Endothelial cell (in vitro differentiated cells): ENCODE data around the gene TIRAP. TPM values are rescaled to one million over a fixed set of nuclear protein-coding genes. Genes with fewer than 3 reads are reported as not detected.
"Not testable (repeated sequence)": the region's sequence is repeated elsewhere in the genome, so short reads cannot be mapped to it uniquely, and the experiment has no call there.

Source experiments
- DNase-seq: peaks from one replicate; pipeline ENCODE4 v3.0.0; 2021; ENCODE audit warnings: low spot score
- H3K27ac Mint-ChIP-seq: one replicate; pipeline ENCODE4 v1.8.0; 2021; ENCODE audit warnings: mixed read lengths, inconsistent platforms; ENCODE audit not compliant: unreplicated experiment
- H3K27me3 Mint-ChIP-seq: one replicate; pipeline ENCODE4 v1.8.0; 2021; ENCODE audit warnings: mild to moderate bottlenecking, moderate library complexity, mixed read lengths, inconsistent platforms; ENCODE audit not compliant: unreplicated experiment
- H3K36me3 Mint-ChIP-seq: one replicate; pipeline ENCODE4 v1.8.0; 2021; ENCODE audit warnings: mild to moderate bottlenecking, low read depth, mixed read lengths, inconsistent platforms; ENCODE audit not compliant: unreplicated experiment
- H3K4me1 Mint-ChIP-seq: one replicate; pipeline ENCODE4 v1.8.0; 2021; ENCODE audit warnings: mild to moderate bottlenecking, mixed read lengths, inconsistent platforms; ENCODE audit not compliant: unreplicated experiment
- H3K4me3 Mint-ChIP-seq: one replicate; pipeline ENCODE4 v1.8.0; 2021; ENCODE audit warnings: mild to moderate bottlenecking, mixed read lengths, inconsistent platforms; ENCODE audit not compliant: unreplicated experiment
- H3K9me3 Mint-ChIP-seq: one replicate; pipeline ENCODE4 v1.8.0; 2021; ENCODE audit warnings: mixed read lengths, inconsistent platforms; ENCODE audit not compliant: unreplicated experiment
- CTCF ChIP-seq: fragments of 200-600 bp; sonication (generic); IDR thresholded peaks from one replicate; pipeline ENCODE4 v1.5.0; 2021; ENCODE audit warnings: antibody characterized with exemption; ENCODE audit not compliant: unreplicated experiment
- long read RNA-seq: library from polyadenylated mRNA; unstranded; transcript quantifications from one replicate; pipeline ENCODE4 v2.0.0, GENCODE V29; 2020; ENCODE audit not compliant: unreplicated experiment
- total RNA-seq: library from RNA; stranded (reverse); fragmentation: NEBNext Ultra II Directional; extraction: Animal tissue kit (Norgen Biotek cat#: 25700); gene quantifications from one replicate; pipeline ENCODE4 v1.2.1, GENCODE V29; 2021; ENCODE audit not compliant: unreplicated experiment

TIRAP gene
- 12.4 TPM for total RNA-seq
- long read RNA-seq, partial matches to known transcripts, result 3 of 4 reads
- long read RNA-seq, other reads (novel, unspliced or antisense), result 0 of 4 reads

- peak within 1 kb of the TSS; percentile 97 for H3K27ac Mint-ChIP-seq
Measured at GRCh38 chr11:126282736-126283591, at the start of gene TIRAP. TSS of gene TIRAP (plus strand) at chr11:126283093. CDS start at chr11:126290895, 7,802 bp downstream.

GRCh38 chr11:126233391-126233790 is 49.5 kb upstream of the TIRAP start:
- DNase-seq, result no peak
- no peak overlapping the region for H3K27ac Mint-ChIP-seq
- peaks cover 8% of the 10 kb centered on the region for H3K36me3 Mint-ChIP-seq
- H3K4me3 Mint-ChIP-seq, result no peak overlapping the region
- H3K9me3 Mint-ChIP-seq, result no peaks in the 10 kb centered on the region
- H3K4me1 Mint-ChIP-seq, result peaks cover 4% of the 10 kb centered on the region
- TF ChIP-seq CTCF, result no peak
- H3K27me3 Mint-ChIP-seq, result peaks cover 1% of the 10 kb centered on the region

More at GRCh38 chr11:126282736-126283591, at the start of gene TIRAP:
- Mint-ChIP-seq H3K27me3 (peaks cover 23% of the 10 kb centered on the region), H3K36me3 (peaks cover 22% of the 10 kb centered on the region), H3K4me1 (peaks cover 40% of the 10 kb centered on the region), H3K4me3 (peak within 1 kb of the TSS; percentile 95), H3K9me3 (no peaks in the 10 kb centered on the region)
- no peak for TF ChIP-seq CTCF
- DNase-seq, result peak; percentile 52

GRCh38 chr11:126246636-126247035 is 36.3 kb upstream of the TIRAP start:
- Mint-ChIP-seq H3K9me3 (no peaks in the 10 kb centered on the region), H3K4me1 (peaks cover 11% of the 10 kb centered on the region), H3K27ac (peak overlapping the region; percentile 91), H3K27me3 (peaks cover 4% of the 10 kb centered on the region), H3K4me3 (no peak overlapping the region), H3K36me3 (peaks cover 18% of the 10 kb centered on the region)
- TF ChIP-seq CTCF, result no peak
- no peak for DNase-seq

- no peak overlapping the region for H3K4me3 Mint-ChIP-seq
- peaks cover 22% of the 10 kb centered on the region for H3K36me3 Mint-ChIP-seq
- H3K27me3 Mint-ChIP-seq, result no peaks in the 10 kb centered on the region
- H3K4me1 Mint-ChIP-seq, result no peaks in the 10 kb centered on the region
- TF ChIP-seq CTCF, result no peak
- no peak overlapping the region for H3K27ac Mint-ChIP-seq
- DNase-seq, result no peak
- H3K9me3 Mint-ChIP-seq, result no peaks in the 10 kb centered on the region
Measured at GRCh38 chr11:126253265-126253664, 29.6 kb upstream of the TIRAP start.

- Mint-ChIP-seq H3K4me1 (no peaks in the 10 kb centered on the region), H3K36me3 (peaks cover 24% of the 10 kb centered on the region), H3K4me3 (no peak overlapping the region), H3K9me3 (no peaks in the 10 kb centered on the region), H3K27ac (no peak overlapping the region), H3K27me3 (no peaks in the 10 kb centered on the region)
- DNase-seq, result no peak
- no peak for TF ChIP-seq CTCF
Measured at GRCh38 chr11:126254819-126255218, 28.1 kb upstream of the TIRAP start.

GRCh38 chr11:126255507-126255906 is 27.4 kb upstream of the TIRAP start:
- not testable (repeated sequence) for H3K27me3 Mint-ChIP-seq, H3K4me1 Mint-ChIP-seq, H3K27ac Mint-ChIP-seq, DNase-seq, H3K4me3 Mint-ChIP-seq, H3K9me3 Mint-ChIP-seq
- H3K36me3 Mint-ChIP-seq, result peaks cover 24% of the 10 kb centered on the region
